GM21576 (cell line): ENCODE measurements around the gene CWC22.
"Not testable (repeated sequence)": the region's sequence is repeated elsewhere in the genome, so short reads cannot be mapped to it uniquely, and the experiment has no call there.

Experiments
- ATAC-seq: cut with Tn5 transposase; IDR thresholded peaks from one replicate; pipeline ENCODE4 v1.9.1; 2021; ENCODE audit warnings: mild to moderate bottlenecking, moderate library complexity; ENCODE audit not compliant: unreplicated experiment

CWC22 gene

DNA sequence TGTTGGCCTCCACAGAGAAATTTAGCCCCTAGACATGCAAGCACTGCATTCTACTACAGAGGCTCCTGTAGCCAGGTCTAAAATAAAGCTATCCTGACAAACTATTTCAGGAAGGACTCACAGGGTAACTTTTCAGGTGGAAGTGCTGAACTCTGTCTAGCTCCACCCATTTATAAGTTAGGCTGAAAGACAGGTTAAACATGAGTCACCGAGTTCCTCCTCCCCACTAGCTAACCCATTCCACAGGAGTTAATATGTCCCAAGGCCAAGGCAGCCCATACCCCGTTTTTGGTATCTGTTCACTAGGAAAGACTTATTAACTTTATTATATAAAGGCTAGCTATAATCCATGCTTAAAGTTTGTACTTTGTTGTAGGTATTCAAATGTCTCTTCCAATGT lies 3.5 kb downstream of the CWC22 start:
- no peak for ATAC-seq

DNA sequence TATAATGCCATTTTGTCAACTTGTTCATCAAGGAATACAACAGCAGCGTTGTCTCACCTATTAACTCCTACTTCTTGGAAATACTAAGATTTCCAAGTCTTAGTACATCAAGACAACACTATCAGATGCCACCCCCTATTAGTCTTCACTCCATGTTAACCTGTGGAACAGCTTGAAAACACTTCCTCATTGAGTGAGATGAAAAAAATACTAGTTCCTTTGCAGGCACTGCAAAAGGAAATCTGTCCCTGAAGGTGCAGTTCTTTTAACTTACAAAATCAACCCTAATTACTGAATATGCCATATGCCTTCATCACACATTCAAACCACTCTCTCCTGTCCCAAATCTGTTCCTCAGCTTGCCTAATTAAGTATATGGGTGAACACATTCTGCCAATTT lies 4.0 kb downstream of the CWC22 start:
- no peak for ATAC-seq

DNA sequence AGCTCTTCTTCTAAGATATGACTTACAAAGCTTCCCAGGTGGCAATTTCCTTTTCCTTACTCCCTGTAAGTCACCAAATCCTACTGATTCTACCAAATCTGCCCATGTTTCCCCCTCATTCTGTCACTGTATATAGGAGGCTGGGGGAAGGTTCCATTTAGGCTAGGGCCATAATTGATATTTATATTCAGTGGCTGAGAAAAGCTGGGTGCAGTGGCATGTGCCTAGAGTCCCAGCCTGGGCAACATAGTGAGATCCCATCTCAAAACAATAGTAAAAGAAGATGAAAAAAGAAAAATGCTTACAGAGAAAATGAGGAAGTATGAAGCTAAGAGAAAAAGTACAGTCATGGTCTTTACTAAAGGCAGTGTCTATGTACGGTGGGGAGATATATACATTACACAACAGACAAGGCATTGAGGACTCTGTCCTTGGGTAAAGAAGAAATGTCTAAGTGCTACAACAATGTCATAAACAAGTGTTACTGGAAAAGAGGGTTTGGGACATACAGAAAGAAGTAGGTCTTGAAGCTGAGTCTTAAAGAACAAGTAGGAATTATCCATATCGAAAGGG lies 4.8 kb downstream of the CWC22 start:
- ATAC-seq, result no peak

DNA sequence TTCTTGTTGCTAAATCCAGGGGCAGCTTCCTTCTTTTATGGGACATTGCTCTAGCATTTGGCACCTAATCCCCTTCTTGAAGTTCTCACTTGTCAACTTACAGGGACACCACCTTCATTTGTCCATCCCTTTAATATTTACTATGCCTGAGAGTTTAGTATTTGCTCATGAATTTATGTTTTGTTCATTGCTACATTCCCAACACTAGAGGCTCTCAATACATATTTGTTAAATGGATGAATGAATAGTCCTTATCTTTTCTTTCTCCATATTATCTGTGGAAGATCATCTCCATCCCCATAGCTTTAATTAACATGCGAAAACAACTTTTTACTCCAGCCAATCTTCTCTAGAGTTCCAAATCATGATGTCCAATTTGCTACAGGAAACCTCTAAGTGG lies 5.4 kb downstream of the CWC22 start:
- ATAC-seq, result no peak

DNA sequence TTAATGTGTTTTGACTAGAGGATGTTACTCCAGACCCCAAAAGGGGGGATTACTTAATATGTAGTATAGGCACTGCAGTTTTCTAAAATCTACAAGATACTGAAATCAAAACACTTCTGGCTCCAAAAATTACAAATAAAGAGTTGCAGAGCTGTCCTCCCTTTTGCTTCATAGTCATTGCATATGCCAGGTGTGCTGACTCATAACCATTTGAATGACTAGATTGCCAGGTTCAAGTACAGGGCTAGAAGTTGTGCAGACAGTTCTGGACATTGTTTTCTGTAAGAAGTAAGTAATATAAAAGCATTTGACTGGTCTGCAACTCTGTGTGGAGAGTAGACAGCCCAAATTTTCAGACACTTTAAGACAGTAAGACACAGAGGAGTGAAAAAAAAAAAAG lies 6.7 kb downstream of the CWC22 start:
- no peak for ATAC-seq

DNA sequence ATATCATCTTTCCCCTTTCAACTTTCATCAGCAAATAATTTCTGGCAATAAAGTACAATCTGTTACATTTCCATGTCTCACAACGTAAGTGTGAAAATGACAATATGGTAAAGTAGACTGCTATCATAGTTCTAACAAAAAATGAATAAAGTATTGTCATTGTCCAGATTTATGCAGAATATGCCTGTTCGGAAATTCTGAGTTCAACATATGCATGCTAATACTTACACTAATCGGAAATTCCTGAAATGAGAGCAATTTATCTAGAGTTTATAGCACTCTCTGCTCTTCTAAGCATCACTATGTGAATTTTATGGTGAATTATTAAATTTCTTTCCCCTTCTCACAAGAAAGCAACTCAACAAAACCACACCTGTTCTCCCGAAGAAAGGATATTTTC lies 8.1 kb downstream of the CWC22 start:
- ATAC-seq, result no peak

DNA sequence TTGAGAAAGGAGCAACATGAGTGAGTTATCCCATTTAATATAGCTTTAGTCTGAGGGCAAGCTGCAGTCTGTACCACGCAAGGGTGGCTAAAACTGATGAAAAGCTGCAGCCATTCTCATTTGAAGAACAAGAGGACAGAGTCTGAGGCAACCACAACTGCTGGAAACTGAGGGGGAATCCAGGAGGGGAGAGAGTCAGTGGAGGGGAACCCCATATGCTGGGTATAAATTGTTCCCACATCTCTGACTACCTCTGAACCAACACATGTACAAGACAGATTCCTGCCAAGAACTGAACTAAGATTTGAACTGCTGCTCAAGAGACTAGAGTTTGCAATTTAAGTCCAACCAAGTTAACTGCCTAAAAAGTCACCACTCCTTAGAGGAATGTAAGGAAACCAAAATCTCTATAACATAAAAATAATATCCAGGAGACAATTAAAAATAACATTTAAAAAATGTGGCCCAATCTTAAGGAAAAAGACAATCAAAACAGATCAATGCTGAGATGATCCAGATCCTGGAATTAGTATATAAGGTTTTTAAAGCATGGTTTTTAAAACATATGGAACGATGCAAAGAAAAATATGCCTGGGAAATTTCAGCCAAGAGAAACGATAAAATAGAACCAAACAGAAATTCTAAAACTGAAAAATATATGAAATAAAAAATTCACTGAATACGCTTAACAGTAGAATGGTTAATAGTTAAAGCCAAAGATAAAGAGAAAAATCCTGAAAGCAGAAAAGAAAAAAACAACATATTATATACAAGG lies 11.2 kb downstream of the CWC22 start:
- peak; percentile 44 for ATAC-seq

DNA sequence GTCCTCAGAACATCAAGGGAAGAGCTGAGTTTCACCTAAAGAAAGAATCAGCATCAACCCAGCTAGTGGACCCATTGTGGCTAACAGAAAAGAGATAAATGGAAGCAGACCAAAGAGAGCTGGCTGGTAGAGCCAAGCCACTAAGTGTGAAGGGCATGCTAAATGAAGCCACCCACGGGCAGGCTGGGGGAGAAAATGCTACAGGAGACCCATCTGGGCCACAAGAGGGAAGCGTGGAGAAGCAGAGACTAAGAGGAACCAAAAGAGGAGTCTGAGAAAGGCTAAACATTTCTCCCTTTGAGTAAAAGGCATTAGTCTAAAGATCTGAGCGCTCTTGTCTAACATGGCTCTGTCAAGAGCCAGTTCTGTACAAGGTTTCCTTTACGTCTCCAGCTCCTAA lies 15.8 kb downstream of the CWC22 start:
- peak; percentile 39 for ATAC-seq

DNA sequence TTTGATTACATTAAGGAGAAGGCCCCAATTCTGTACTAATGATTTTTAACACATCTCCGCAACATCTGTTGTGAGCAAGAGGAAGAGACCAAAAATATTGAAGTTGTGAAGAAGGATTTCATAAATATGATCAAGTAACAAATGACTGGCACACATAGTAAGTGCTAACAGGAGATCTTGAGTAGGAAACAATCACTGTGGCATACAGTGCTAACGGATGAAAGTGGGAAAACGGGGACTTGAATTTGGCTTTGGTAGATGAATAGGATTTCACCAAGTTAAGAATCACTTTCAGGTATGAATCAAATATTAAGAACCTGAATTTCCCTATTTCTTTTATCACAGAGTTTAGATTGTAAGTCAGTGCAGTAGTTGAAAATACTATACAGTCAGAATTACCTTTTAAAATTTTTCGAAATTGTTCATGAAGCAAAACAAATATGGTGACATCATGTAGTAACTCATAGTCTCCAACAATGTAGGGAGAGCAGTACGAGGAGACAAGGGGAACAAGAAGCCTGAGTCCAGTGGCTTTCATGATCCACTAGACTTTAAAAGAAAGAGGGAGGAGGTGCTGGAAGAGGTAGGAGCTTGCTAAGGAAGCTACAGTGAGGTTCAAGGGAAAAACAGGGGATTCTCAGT lies 16.3 kb downstream of the CWC22 start:
- ATAC-seq, result no peak

DNA sequence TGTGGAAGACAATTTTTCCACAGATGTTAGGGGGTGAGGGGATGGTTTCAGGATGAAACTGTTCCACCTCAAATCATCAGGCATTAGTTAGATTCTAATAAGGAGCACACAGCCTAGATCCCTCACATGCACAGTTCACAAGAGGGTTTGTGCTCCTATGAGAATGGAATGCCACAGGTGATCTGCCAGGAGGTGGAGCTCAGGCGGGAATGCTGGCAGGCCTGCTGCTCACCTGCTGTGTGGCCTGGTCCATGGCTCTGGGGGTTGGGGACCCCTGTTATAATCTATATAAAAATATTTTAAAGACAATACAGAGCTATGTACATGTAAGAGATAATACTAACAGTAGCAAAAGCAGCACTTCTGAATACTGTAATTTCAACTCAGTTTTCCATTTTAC lies 19.2 kb downstream of the CWC22 start:
- ATAC-seq, result no peak

DNA sequence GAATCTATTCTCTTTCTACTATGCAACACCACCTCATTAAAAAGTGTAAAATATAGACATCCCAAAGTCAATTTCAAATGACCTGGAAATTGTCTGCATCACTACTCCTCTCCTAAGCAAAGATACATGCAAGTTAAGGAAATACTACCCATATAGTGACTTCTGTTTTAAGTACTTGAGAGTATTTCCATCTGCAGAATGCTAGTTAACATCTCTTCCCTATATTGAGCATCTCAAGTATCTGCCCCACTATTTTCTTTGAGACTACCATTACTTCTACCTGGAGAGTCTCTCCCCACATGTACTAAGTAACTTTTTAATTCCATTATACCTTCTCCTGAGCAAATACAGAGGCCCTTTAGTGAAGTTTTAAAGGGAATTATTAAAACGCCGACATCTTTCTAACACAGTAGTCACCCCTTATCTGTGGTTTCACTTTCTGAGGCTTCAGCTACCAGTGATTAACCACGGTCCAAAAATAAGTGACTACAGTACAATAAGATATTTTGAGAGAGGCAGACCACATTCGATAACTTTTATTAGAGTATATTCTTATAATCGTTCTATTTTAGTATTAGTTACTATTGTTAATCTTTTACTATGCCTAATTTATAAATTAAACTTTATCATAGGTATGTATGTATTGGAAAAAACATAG lies 21.8 kb downstream of the CWC22 start:
- ATAC-seq, result peak; percentile 93

DNA sequence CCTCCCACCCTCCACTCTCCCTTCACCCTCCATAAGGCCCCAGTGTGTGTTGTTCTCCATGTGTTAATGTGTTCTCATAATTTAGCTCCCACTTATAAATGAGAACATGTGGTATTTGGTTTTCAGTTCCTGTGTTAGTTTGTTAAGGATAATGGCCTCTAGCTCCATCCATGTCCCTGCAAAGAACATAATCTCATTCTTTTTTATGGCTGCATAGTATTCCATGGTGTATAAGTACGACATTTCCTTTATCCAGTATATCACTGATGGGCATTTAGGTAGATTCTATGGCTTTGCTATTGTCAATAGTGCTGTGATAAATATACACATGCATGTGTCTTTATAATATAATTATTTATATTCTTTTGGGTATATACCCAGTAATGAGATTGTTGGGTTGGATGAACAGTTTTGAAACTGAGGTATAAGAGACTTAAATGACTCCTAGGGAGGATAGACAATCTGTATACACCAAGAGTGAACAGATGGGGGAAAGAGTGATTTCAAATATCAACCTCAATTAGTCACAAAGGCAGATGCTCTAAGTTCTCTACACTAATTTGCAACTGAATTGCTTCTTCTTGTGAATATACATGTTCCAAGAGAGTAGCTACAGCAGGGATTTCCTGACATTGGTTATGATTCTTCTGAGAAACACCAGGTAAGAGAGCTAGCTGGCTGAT lies 23.7 kb downstream of the CWC22 start:
- ATAC-seq, result no peak

DNA sequence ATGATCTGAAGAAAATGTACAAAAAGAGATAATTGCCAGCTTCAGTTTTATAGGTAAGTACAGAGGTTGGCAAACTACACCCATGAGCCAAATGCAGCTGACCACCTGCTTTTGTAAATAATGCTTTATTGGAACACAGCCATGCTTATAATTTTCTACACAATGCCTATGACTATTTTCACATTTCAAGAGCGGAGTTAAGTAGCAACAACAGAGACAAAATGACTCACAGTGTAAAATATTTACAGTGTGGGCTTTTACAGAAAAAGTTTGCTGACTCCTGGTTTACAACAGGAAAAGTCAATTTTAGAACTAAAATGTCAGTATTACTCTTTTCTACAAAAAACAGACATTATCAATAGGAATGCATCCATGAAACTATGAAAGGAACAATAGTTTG lies 26.0 kb downstream of the CWC22 start:
- no peak for ATAC-seq

DNA sequence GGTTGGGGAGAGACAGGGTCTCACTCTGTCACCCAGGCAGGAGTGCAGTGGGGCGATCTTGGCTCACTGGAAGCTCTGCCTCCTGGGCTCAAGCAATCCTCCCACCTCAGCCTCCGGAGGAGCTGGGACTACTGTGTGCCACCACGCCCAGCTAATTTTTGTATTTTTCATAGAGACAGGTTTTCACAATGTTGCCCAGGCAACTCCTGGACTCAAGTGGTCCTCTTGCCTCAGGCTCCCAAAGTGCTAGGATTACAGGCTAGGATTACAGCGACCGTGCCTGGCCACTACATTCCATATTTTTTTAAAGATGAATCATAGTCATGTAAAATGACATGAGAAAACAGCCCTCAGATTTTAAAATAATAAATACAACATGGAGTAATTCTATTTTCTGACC lies 32.3 kb downstream of the CWC22 start:
- ATAC-seq, result no peak

DNA sequence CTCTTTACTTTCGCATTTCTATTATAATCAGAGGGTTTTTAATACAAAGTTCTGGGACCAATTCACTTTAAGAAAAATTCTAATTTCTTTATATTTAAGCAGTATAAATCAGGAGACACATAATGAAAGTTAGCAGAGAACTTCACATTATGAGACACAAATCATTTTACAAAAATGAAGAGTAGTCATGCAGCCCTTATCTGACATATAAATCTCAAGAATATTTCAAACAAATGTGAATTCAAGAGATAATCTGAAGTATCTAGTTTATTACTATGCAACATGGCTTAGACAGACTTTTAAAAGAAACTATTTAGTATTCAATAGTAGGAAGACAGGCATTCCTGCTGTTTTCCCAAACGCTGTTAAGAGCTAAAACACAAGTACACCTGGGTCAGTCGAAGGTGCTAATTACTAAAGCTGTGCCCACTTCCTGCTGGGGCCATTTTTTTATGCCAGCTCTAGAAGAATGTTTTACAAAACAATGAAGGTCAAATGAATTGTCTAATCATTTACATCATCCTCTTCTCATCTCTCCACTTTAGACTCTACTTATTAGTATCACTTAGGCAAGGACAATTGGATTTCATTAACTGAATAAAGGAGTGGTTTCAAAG lies 40.2 kb downstream of the CWC22 start:
- ATAC-seq, result no peak

DNA sequence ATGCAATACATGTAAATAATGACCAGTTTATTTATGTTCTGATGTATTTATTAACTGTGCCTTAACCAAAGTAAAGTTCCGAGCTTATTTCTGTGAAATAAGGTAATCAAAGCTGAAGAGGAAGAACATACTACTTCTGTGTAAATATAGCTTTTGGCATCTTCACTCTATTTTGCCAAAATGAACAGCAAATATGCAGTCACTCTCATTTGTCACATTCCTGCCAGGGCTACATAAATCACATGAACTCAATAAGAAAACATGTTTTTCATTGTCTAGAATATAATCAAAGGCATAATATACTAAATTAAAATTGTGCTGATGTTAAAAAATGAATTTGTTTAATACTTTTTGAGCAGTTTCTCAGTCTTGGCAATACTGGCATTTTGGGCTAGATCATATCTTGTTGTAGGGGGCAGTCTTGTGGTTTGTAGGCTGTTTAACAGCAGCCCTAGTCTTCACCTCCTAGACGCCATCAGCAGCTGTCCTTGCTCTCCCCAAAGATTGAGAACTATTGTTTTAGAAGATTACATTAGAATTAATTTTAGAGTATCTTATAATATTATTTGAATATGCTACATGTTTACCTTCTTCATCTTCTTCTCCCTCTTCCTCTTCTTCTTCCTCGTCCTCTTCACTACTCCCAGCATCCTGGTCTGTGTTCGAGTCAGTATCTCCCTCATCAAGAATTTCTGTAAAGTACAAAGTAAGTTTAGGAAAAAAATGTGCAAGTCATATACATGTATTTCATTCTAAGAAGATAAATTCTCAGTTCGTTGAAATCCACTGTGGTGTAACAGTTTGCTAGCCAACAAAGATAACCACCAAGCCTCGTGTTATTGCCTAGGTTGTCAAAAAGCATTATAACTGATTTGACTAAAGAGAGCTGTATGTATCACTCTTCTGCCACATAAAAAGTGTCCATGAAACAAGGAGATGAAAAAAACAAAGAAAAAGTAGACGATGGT lies 41.5 kb downstream of the CWC22 start:
- no peak for ATAC-seq

DNA sequence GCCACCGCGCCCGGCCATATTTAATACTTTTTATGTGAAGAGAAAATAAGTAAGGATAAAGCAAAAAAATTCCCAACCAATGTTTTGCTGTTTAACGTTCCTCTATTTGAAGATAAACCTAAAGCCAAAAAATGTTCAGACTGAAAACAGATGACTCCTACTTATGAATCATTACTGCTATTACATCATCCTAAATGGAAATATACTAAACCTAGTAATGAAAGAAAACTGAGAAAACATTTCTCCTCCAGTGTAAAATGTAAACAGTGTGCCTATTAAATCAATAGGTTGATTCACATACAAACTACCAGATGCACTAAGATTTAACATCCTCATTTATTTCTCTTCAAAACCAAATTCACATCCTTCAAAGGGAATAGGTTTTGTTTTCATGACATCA lies 43.5 kb downstream of the CWC22 start:
- ATAC-seq, result no peak

DNA sequence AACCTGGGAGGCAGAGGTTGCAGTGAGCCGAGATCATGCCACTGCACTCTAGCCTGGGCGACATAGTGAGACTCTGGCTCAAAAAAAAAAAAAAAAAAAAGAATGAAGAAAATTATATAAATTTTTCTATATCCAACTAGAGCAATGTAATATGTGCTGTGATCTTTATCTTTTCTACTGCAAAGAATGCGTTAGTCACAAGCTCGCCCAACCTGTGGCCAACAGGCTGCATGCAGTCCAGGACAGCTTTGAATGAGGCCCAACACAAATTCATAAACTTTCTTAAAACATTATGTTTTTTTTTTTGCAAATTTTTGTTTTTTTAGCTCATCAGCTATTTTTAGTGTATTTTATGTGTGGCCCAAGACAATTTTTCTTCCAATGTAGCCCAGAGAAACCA lies 48.8 kb downstream of the CWC22 start:
- ATAC-seq, result not testable (repeated sequence)

DNA sequence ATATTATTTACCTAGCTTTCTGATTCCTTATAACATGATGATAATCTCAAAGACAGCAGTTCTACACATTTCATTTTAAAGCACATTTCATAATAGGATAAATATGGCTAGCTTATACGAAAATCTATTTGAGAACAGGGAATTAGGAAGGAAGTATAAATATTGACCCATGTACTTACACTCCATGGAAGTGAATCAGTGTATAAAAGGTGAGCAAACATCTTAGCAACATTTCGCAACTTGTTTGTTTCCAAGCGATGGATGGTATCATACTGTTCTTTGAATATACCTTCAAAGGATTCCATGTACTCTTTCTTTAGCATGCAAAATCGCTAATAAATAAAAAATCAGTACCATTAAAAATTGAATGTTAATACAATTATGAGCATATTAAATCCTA lies 53.1 kb downstream of the CWC22 start:
- ATAC-seq, result no peak

DNA sequence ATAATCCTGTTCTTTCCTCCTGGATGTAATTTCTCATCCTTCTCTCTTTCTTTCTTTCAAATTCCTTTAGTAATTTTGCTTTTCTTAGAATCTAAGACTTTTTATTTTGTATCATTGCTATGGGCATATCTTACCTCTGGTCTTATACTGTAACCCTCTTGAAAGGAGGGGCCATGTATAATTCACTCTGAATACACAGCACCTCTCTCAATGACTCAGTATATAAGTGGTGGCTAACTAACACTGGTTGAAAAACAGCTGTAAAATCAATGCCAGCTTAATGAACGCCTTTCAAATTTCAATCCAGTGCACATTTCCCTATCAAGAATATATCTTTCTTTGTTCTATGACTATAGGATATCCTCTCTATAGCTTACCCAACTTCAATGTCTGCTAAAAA lies 53.7 kb downstream of the CWC22 start:
- no peak for ATAC-seq
